HAP-1 (cell line): ENCODE results near the gene CAPN1.
"Not testable (repeated sequence)": the region's sequence is repeated elsewhere in the genome, so short reads cannot be mapped to it uniquely, and the experiment has no call there.

Experiments used
- DNase-seq, 2 experiments: peaks; one replicate each; pipeline ENCODE4 v3.0.0-alpha.2; 2016 to 2020; ENCODE audit warnings: low spot score in 2 of 2
- H3K27me3 ChIP-seq: fragments of 250-450 bp; sonication (Bioruptor Pico); 2 replicates; pipeline ENCODE4 v1.5.1; 2020; ENCODE audit warnings: low read depth, mild to moderate bottlenecking, moderate library complexity
- H3K36me3 ChIP-seq: fragments of 250-450 bp; sonication (Bioruptor Pico); replicated peaks from 2 replicates; pipeline ENCODE4 v1.5.1; 2020; ENCODE audit warnings: mild to moderate bottlenecking
- H3K4me1 ChIP-seq: fragments of 250-450 bp; sonication (Bioruptor Pico); 2 replicates; pipeline ENCODE4 v1.5.1; 2020; ENCODE audit warnings: mild to moderate bottlenecking
- H3K4me3 ChIP-seq: fragments of 250-450 bp; sonication (Bioruptor Pico); 2 replicates; pipeline ENCODE4 v1.5.1; 2020; ENCODE audit warnings: mild to moderate bottlenecking, moderate library complexity
- H3K9me3 ChIP-seq: fragments of 250-450 bp; sonication (Bioruptor Pico); 2 replicates; pipeline ENCODE4 v1.5.1; 2020; ENCODE audit warnings: mild to moderate bottlenecking, moderate library complexity
- in situ Hi-C: fragments of 300-500 bp; cut with MboI; formaldehyde crosslinking; loops from 3 replicates; pipeline ENCODE4 v1.14.3; 2020; ENCODE audit warnings: low sequenced_read_pairs, inconsistent platforms, mixed read lengths

Gene CAPN1

GRCh38 chr11:65225279-65226102 is 43.8 kb downstream of the CAPN1 start:
- 0 out of 2 replicates have a peak, but pooled peaks cover 2% of the 10 kb centered on the region for H3K9me3 ChIP-seq
- H3K36me3 ChIP-seq, result no peaks in the 10 kb centered on the region
- H3K4me1 ChIP-seq, result peaks cover 13% of the 10 kb centered on the region
- DNase-seq, result peak; percentile 15 to 72
- H3K27me3 ChIP-seq, result no peaks in the 10 kb centered on the region
- H3K4me3 ChIP-seq, result peak overlapping the region; percentile 30
- in situ Hi-C loops, result no loop called here

- H3K9me3 ChIP-seq, result 0 out of 2 replicates have a peak, but pooled peaks cover 2% of the 10 kb centered on the region
- peak overlapping the region; percentile 30 for H3K4me3 ChIP-seq
- H3K36me3 ChIP-seq, result no peaks in the 10 kb centered on the region
- H3K4me1 ChIP-seq, result peaks cover 13% of the 10 kb centered on the region
- in situ Hi-C loops, result no loop called here
- DNase-seq, result no peak
- H3K27me3 ChIP-seq, result no peaks in the 10 kb centered on the region
These were observed 44.3 kb downstream of the CAPN1 start for GRCh38 chr11:65226103-65226442.

- no peak overlapping the region for H3K4me3 ChIP-seq
- no peak for DNase-seq
- H3K9me3 ChIP-seq, result 0 out of 2 replicates have a peak, but pooled peaks cover 2% of the 10 kb centered on the region
- no peaks in the 10 kb centered on the region for H3K36me3 ChIP-seq
- peaks cover 13% of the 10 kb centered on the region for H3K4me1 ChIP-seq
- H3K27me3 ChIP-seq, result no peaks in the 10 kb centered on the region
- in situ Hi-C loops, result no loop called here
These were observed 46.2 kb downstream of the CAPN1 start for GRCh38 chr11:65227879-65228278.

- no peak for DNase-seq
- Histone ChIP-seq H3K9me3 (no peaks in the 10 kb centered on the region), H3K4me3 (no peak overlapping the region), H3K27me3 (no peaks in the 10 kb centered on the region), H3K4me1 (no peaks in the 10 kb centered on the region), H3K36me3 (no peaks in the 10 kb centered on the region)
- in situ Hi-C loops, result no loop called here
These were observed 54.7 kb downstream of the CAPN1 start for GRCh38 chr11:65236194-65237059.

- H3K27me3 ChIP-seq, in situ Hi-C loops: not testable (repeated sequence)
These were observed 56.6 kb downstream of the CAPN1 start for GRCh38 chr11:65238302-65238701.

GRCh38 chr11:65241134-65241533 is 59.4 kb downstream of the CAPN1 start:
- Histone ChIP-seq H3K9me3 (peaks cover 2% of the 10 kb centered on the region), H3K36me3 (no peaks in the 10 kb centered on the region), H3K4me3 (no peak overlapping the region), H3K27me3 (no peaks in the 10 kb centered on the region), H3K4me1 (no peaks in the 10 kb centered on the region)
- in situ Hi-C loops, result no loop called here
- no peak for DNase-seq

More at GRCh38 chr11:65238302-65238701, 56.6 kb downstream of the CAPN1 start:
- H3K4me1 ChIP-seq, H3K36me3 ChIP-seq, H3K9me3 ChIP-seq, DNase-seq, H3K4me3 ChIP-seq: not testable (repeated sequence)

- H3K36me3 ChIP-seq, result no peaks in the 10 kb centered on the region
- H3K4me1 ChIP-seq, result no peaks in the 10 kb centered on the region
- H3K27me3 ChIP-seq, result no peaks in the 10 kb centered on the region
- in situ Hi-C loops, result no loop called here
- no peak for DNase-seq
- H3K4me3 ChIP-seq, result no peak overlapping the region
- peaks cover 2% of the 10 kb centered on the region for H3K9me3 ChIP-seq
These were observed 60.0 kb downstream of the CAPN1 start for GRCh38 chr11:65241692-65242091.

- no peak overlapping the region for H3K4me3 ChIP-seq
- peaks cover 2% of the 10 kb centered on the region for H3K9me3 ChIP-seq
- no peaks in the 10 kb centered on the region for H3K4me1 ChIP-seq
- DNase-seq, result no peak
- no peaks in the 10 kb centered on the region for H3K27me3 ChIP-seq
- in situ Hi-C loops, result no loop called here
- H3K36me3 ChIP-seq, result no peaks in the 10 kb centered on the region
These were observed 60.7 kb downstream of the CAPN1 start for GRCh38 chr11:65242389-65242788.

GRCh38 chr11:65243797-65244196 is 62.1 kb downstream of the CAPN1 start:
- Histone ChIP-seq H3K4me3 (no peak overlapping the region), H3K36me3 (no peaks in the 10 kb centered on the region), H3K4me1 (no peaks in the 10 kb centered on the region), H3K9me3 (peaks cover 2% of the 10 kb centered on the region), H3K27me3 (no peaks in the 10 kb centered on the region)
- in situ Hi-C loops, result no loop called here
- no peak for DNase-seq

GRCh38 chr11:65245046-65245445 is 63.3 kb downstream of the CAPN1 start:
- in situ Hi-C loops, H3K4me1 ChIP-seq, H3K9me3 ChIP-seq, DNase-seq, H3K36me3 ChIP-seq, H3K27me3 ChIP-seq, H3K4me3 ChIP-seq: not testable (repeated sequence)

- Histone ChIP-seq H3K27me3 (no peaks in the 10 kb centered on the region), H3K9me3 (peaks cover 2% of the 10 kb centered on the region), H3K4me3 (no peak overlapping the region), H3K4me1 (no peaks in the 10 kb centered on the region), H3K36me3 (no peaks in the 10 kb centered on the region)
- in situ Hi-C loops, result no loop called here
- no peak for DNase-seq
These were observed 64.8 kb downstream of the CAPN1 start for GRCh38 chr11:65246506-65246905.

- H3K4me3 ChIP-seq, DNase-seq, in situ Hi-C loops, H3K27me3 ChIP-seq, H3K4me1 ChIP-seq, H3K9me3 ChIP-seq, H3K36me3 ChIP-seq: not testable (repeated sequence)
These were observed 66.5 kb downstream of the CAPN1 start for GRCh38 chr11:65248184-65248710.

GRCh38 chr11:65251476-65251875 is 69.7 kb downstream of the CAPN1 start:
- DNase-seq, result no peak
- in situ Hi-C loops, result no loop called here
- Histone ChIP-seq H3K27me3 (no peaks in the 10 kb centered on the region), H3K4me1 (no peaks in the 10 kb centered on the region), H3K9me3 (no peaks in the 10 kb centered on the region), H3K36me3 (no peaks in the 10 kb centered on the region), H3K4me3 (no peak overlapping the region)

GRCh38 chr11:65254724-65255123 is 73.0 kb downstream of the CAPN1 start:
- Histone ChIP-seq H3K4me1 (no peaks in the 10 kb centered on the region), H3K27me3 (no peaks in the 10 kb centered on the region), H3K9me3 (no peaks in the 10 kb centered on the region), H3K36me3 (no peaks in the 10 kb centered on the region), H3K4me3 (no peak overlapping the region)
- in situ Hi-C loops, result no loop called here
- no peak for DNase-seq
